Measurements from ENCODE around the gene TNFAIP8L2. TPM values are rescaled to one million over a fixed set of nuclear protein-coding genes. Genes with fewer than 3 reads are reported as not detected.
"Not testable (repeated sequence)": the region's sequence is repeated elsewhere in the genome, so short reads cannot be mapped to it uniquely, and the experiment has no call there.

Gene TNFAIP8L2
- total RNA-seq, 1 donor from 2014 or later, result 28.5 TPM

DNA sequence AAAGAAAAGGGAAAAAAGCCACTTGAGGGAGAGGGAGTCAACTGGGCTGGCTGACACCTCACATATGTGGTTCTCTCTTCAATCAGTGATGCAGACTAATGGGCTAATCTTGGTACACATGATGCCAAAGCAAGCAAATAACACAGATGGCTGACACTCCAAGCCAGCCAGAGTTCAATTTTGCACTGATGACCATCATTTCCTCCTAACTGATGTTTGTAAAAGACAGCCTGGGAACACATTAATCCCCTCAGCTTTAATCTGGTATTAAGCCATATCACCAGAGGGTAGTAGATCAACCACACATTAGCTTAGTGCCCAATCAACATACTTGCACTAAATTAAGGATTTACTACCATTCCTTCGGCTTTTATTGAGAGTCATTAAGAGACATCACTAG is 30.8 kb downstream of the TNFAIP8L2 start:
- intact Hi-C loops (cut with micrococcal nuclease), result no loop called here

DNA sequence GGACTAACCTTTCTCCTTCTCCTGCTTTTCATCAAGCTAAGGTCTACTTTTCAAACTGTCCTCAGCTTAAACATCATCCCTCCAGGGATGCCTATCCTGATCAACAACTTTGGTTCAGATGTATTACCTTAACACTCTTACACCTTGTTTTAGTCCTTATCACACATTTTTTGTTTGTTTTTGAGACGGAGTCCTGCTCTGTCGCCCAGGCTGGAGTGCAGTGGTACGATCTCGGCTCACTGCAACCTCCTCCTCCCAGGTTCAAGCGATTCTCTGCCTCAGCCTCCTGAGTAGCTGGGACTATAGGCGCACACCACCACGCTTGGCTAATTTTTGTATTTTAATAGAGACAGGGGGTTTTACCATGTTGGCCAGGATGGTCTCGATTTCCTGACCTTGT is 32.2 kb downstream of the TNFAIP8L2 start:
- intact Hi-C loops (cut with micrococcal nuclease), result not testable (repeated sequence)

DNA sequence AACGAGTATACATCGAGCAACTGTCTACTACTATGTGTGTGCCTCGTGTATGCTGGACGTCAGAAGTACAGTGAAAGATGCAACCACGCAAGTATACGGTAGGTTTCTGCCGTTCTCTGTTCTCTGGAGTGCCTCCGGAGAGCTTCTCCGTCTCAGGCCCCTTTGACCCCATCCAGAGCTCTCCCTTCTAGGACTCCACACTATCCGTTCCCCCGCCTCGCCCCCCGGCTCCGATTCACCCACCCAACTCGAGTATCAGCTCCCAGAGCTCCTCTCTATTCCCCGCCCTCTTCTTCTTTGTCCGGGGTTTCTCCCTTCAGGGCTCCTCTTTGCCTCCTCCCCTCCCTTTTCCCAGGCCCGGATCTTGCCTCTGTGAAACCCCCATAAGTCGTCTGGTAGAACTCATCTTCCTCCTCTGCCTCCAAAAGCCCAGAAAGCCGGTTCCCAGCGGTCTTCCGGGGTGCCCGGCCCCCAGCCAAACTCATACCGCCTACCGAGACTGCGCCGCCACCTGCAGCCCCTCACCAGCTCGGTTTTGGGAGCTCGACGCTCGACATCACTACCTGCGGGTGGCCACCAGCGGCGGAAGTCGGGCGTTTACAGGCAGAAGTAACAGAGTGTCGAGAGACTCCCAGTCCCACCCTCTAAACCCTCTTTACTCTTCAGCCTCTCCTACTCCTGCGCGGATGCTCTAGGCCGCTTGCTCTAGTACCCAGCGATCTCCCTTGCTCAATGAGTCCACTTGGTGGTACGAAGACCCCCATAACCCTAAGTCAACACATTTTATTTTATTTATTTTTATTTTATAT is 33.4 kb downstream of the TNFAIP8L2 start, which contains the start of gene VPS72:
Gene VPS72 (minus strand): TSS at position 561 of the 809 bp plus-strand sequence. CDS start 76 bp downstream, at position 485.
- intact Hi-C loops (cut with micrococcal nuclease), result loop anchor here (1.0 to 2.0 kb wide), 4 partner anchors 8 to 91 kb away; partner anchors contain the start of genes LYSMD1, PIP5K1A and PSMD4

DNA sequence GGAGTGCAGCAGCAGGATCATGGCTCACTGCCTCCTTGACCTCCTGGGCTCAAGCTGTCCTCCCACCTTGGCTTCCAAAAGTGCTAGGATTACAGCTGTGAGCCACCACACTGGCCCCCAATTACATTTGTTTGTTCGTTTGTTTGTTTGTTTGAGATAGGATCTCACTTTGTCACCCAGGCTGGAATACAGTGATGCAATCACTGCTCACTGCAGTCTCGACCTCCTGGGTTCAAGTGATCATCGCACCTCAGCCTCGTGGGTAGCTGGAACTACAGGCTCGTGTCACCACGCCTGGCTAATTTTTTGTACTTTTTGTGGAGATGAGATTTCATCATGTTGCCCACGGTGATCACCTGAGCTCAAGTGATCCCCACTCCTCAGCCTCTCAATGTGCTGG is 35.6 kb downstream of the TNFAIP8L2 start:
- intact Hi-C loops (cut with micrococcal nuclease), result no loop called here

GRCh38 chr1:151193304-151193703 is 36.9 kb downstream of the TNFAIP8L2 start:
- intact Hi-C loops (cut with micrococcal nuclease), result no loop called here

- intact Hi-C loops (cut with micrococcal nuclease), result no loop called here
Measured at GRCh38 chr1:151193856-151194255, 37.4 kb downstream of the TNFAIP8L2 start.

DNA sequence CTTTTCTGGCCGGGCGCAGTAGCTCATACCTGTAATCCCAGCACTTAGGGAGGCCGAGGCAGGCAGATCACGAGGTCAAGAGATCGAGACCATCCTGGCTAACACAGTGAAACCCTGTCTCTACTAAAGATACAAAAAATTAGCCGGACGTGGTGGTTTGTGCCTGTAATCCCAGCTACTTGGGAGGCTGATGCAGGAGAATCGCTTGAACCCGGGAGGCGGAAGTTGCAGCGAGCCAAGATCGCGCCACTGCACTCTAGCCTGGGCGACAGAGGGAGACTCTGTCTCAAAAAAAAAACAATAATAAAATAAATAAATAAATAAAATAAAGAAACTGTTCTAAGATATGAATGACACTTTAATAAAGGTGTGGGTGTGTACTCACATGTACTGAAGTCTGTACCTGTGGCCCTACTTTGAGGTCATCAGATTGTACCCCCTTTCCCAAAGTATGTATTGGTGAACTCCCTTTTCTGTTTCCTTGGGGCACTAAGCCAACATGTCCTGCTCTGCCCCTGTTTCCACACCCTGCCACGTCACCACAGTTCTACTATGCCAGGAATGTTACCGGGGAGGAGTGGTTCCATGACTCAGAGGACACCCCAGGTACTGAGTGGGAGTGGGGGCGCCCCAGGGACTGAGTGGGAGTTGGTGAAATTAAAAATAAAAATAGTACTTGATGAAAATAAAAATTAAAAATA is 38.6 kb downstream of the TNFAIP8L2 start:
- intact Hi-C loops (cut with micrococcal nuclease), result loop anchor here (5.0 kb wide), 3 partner anchors 38 to 152 kb away; partner anchors contain the start of genes PI4KB, RFX5 and TNFAIP8L2

- intact Hi-C loops (cut with micrococcal nuclease), result loop anchor here (5.0 kb wide), 3 partner anchors 39 to 151 kb away; partner anchors contain the start of genes PI4KB, RFX5 and TNFAIP8L2
Measured at GRCh38 chr1:151196292-151196800, 39.9 kb downstream of the TNFAIP8L2 start.

- intact Hi-C loops (cut with micrococcal nuclease), result loop anchor here (1.0 to 5.0 kb wide), 6 partner anchors 8 to 149 kb away; partner anchors contain the start of genes PI4KB, PSMD4, RFX5 and SCNM1
Measured at GRCh38 chr1:151197863-151198253, 41.4 kb downstream of the TNFAIP8L2 start.

DNA sequence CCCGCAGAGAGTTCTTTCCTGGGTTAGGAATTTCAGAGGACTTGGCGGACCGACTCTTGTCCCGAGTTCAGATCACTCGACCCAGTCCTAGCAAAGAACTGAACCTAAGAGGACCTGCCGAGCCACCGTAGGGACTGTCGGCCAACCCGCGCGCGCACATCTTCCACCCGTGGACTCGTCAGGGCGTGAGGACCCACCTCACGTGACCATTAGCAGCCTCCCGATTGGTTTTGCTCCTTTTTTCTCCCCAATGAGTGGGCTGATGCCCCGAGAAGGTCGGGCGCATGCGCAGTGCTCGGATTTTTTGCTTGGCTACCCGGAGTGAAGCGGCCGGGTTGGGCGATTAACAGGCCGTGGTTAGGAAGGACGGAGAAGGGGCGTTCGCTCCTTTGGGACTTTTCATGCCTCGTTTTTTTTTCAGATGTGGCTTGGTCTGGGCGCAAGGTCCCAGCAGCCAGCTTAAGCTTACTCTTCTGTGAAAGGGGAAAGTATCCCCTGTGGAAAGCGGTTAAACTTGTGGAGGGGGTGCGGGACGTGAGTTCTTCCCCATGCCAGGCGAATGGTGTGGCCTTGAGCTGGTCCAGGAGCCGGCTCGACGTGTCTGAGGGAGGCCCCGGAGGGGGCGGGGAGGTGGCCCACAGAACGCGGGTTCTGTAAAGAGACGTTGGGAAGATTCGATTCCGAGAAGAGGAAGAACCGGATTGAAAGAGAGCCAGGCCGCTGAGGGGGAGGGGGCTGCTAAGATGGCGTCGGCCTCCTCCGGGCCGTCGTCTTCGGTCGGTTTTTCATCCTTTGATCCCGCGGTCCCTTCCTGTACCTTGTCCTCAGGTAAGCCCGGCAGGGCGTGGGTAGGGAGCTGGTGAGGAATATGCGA is 42.0 kb downstream of the TNFAIP8L2 start, which contains the start of gene PIP5K1A:
Gene PIP5K1A (plus strand): TSS at position 299 of the 874 bp plus-strand sequence. CDS start 445 bp downstream, at position 744.
- intact Hi-C loops (cut with micrococcal nuclease), result loop anchor here (1.0 to 5.0 kb wide), 6 partner anchors 8 to 149 kb away; partner anchors contain the start of genes PI4KB, PSMD4, RFX5 and SCNM1

DNA sequence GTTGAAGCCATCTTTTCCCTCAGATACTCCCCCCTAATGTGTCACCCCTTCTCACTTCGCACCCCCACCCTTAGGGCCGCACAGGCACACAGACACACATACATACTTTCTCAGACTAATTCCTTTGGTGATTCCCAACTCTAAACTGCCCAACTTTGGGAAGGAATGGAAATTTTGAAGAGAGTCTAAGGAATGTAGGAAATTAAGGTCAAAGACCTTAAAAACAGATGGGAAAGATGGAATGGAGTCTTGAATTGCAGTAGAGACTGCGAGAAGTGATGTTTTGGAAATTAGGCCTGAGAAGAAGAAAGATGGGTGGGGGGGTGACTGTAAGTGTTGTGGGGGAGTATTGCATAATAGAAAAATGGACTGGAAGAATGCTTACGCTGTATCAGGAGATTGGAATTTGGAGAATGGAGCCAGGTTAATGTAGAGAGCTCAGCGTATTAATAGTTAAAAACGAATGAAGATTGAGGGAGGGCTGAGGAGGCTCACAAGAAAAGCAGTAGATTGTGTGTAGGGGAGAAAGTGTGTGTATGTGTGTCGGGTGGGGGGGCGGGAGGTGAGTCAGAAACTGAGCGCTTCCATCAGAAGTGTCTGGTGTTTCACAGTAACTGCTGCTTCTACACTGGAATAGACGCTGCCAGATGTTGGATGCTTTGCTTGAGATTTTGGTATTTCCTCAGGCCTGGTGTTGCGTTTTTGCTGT is 43.6 kb downstream of the TNFAIP8L2 start:
- intact Hi-C loops (cut with micrococcal nuclease), result loop anchor here (5.0 kb wide), 3 partner anchors 43 to 147 kb away; partner anchors contain the start of genes PI4KB, RFX5 and TNFAIP8L2

GRCh38 chr1:151205381-151205965 is 49.0 kb downstream of the TNFAIP8L2 start:
- intact Hi-C loops (cut with micrococcal nuclease), result not testable (repeated sequence)

Other genes with a start within 250 kb of the TNFAIP8L2 start
- 52.2 and 52.4 TPM in 2 replicates for gene SETDB1, start 230.3 kb upstream of the TNFAIP8L2 start, total RNA-seq
- gene CERS2, start 181.8 kb upstream of the TNFAIP8L2 start, total RNA-seq, result 167 and 172 TPM in 2 replicates
- gene ANXA9, start 174.4 kb upstream of the TNFAIP8L2 start, total RNA-seq, result 0.09 TPM in 1 of 2 replicates, not detected in the other
- gene MINDY1, start 149.7 kb upstream of the TNFAIP8L2 start, total RNA-seq, result 20.9 and 21.4 TPM in 2 replicates
- gene PRUNE1, start 148.2 kb upstream of the TNFAIP8L2 start, total RNA-seq, result 13.9 and 16.6 TPM in 2 replicates
- gene BNIPL, start 120.1 kb upstream of the TNFAIP8L2 start, total RNA-seq, result 1.1 and 1.5 TPM in 2 replicates
- 1.0 and 1.8 TPM in 2 replicates for gene C1orf56, start 108.9 kb upstream of the TNFAIP8L2 start, total RNA-seq
- 345 and 347 TPM in 2 replicates for gene CDC42SE1, start 97.0 kb upstream of the TNFAIP8L2 start, total RNA-seq
- 3.4 and 4.0 TPM in 2 replicates for gene MLLT11, start 96.3 kb upstream of the TNFAIP8L2 start, total RNA-seq
- gene GABPB2, start 85.9 kb upstream of the TNFAIP8L2 start, total RNA-seq, result 27.4 and 28.7 TPM in 2 replicates
- 1.6 and 1.8 TPM in 2 replicates for gene SEMA6C, start 10.0 kb upstream of the TNFAIP8L2 start, total RNA-seq
- 2.8 and 2.9 TPM in 2 replicates for gene LYSMD1, start 9.3 kb downstream of the TNFAIP8L2 start, total RNA-seq
- 61.1 and 63.0 TPM in 2 replicates for gene SCNM1, start 9.5 kb downstream of the TNFAIP8L2 start, total RNA-seq
- 1.7 and 2.8 TPM in 2 replicates for gene TMOD4, start 19.3 kb downstream of the TNFAIP8L2 start, total RNA-seq
- 75.6 and 78.2 TPM in 2 replicates for gene VPS72, start 33.5 kb downstream of the TNFAIP8L2 start, total RNA-seq
- gene PIP5K1A, start 41.9 kb downstream of the TNFAIP8L2 start, total RNA-seq, result 68.5 and 71.7 TPM in 2 replicates
- 188 and 192 TPM in 2 replicates for gene PSMD4, start 98.1 kb downstream of the TNFAIP8L2 start, total RNA-seq
- gene ZNF687, start 125.7 kb downstream of the TNFAIP8L2 start, total RNA-seq, result 20.1 and 24.0 TPM in 2 replicates
- 64.8 and 67.4 TPM in 2 replicates for gene PI4KB, start 170.8 kb downstream of the TNFAIP8L2 start, total RNA-seq
- gene RFX5, start 190.6 kb downstream of the TNFAIP8L2 start, total RNA-seq, result 75.3 and 80.4 TPM in 2 replicates
- not detected in 2 replicates for gene SELENBP1, start 216.1 kb downstream of the TNFAIP8L2 start, total RNA-seq
- gene PSMB4, start 242.9 kb downstream of the TNFAIP8L2 start, total RNA-seq, result 335 and 353 TPM in 2 replicates

All from T-helper 2 cell treated with Interferon-gamma antibody and Interleukin-4, amounts not matched to agents 100 ng/mL and 5 ng/mL, for 36 hours (primary cell).